Measurements from ENCODE around the gene MET. TPM values are rescaled to one million over a fixed set of nuclear protein-coding genes. Genes with fewer than 3 reads are reported as not detected.

Gene MET
- total and polyA plus RNA-seq, 9 donors = 1.3 to 33.9 (median 5.8) TPM

DNA sequence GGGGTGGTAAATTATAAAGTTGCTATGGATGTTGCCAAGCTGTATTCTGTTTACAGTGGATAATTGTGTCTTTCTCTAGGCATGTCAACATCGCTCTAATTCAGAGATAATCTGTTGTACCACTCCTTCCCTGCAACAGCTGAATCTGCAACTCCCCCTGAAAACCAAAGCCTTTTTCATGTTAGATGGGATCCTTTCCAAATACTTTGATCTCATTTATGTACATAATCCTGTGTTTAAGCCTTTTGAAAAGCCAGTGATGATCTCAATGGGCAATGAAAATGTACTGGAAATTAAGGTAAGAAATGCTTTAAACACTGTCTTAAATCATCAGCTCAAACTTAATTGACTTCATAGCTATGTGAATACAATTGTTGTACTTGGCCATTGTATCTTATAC is 91.0 kb downstream of the MET start:
- no peak overlapping the region for H3K4me3 ChIP-seq
- no peak for TF ChIP-seq EP300 (IDR thresholded peaks at IDR 0.05)
- TF ChIP-seq, protein P1, sequence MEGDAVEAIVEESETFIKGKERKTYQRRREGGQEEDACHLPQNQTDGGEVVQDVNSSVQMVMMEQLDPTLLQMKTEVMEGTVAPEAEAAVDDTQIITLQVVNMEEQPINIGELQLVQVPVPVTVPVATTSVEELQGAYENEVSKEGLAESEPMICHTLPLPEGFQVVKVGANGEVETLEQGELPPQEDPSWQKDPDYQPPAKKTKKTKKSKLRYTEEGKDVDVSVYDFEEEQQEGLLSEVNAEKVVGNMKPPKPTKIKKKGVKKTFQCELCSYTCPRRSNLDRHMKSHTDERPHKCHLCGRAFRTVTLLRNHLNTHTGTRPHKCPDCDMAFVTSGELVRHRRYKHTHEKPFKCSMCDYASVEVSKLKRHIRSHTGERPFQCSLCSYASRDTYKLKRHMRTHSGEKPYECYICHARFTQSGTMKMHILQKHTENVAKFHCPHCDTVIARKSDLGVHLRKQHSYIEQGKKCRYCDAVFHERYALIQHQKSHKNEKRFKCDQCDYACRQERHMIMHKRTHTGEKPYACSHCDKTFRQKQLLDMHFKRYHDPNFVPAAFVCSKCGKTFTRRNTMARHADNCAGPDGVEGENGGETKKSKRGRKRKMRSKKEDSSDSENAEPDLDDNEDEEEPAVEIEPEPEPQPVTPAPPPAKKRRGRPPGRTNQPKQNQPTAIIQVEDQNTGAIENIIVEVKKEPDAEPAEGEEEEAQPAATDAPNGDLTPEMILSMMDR (IDR thresholded peaks at IDR 0.05) = no peak
- no peak for DNase-seq
- no peaks in the 10 kb centered on the region for H3K36me3 ChIP-seq
- intact Hi-C loops (cut with DNase I) = no loop called here
- no peaks in the 10 kb centered on the region for H3K4me1 ChIP-seq (ENCODE audit: insufficient read depth)
- WGBS, 3 donors = 35 to 51% (median 48%) methylated on average over 1 of the region's 1 CpG
- H3K27ac ChIP-seq = no peak overlapping the region
- H3K27me3 ChIP-seq = no peaks in the 10 kb centered on the region
- no peaks in the 10 kb centered on the region for H3K9me3 ChIP-seq

DNA sequence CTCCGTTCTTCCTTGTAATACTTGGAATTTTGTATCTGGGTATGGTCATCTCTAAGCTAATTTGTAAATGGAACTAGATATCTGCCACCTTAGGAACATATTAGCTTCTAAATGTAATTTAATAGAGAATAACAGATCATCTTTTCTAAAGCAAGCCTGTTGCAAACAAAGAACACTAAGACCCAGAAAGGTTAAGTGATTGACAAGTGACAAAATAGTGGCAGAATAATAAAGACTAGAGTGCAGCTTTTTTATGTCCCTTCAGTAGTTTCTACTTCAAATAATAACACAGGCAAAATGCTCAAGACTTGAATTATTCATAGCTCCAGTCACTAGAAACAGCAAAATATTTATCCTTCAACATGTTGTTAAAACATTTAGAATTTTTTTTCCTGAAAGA is 91.7 kb downstream of the MET start:
- no peak overlapping the region for H3K27ac ChIP-seq
- no peak overlapping the region for H3K4me3 ChIP-seq
- no peak for DNase-seq
- intact Hi-C loops (cut with DNase I) = no loop called here
- H3K9me3 ChIP-seq = no peaks in the 10 kb centered on the region
- no peaks in the 10 kb centered on the region for H3K27me3 ChIP-seq
- WGBS, 3 donors = 48 to 58% (median 57%) methylated on average over 1 of the region's 1 CpG
- H3K4me1 ChIP-seq (ENCODE audit: insufficient read depth) = no peaks in the 10 kb centered on the region
- H3K36me3 ChIP-seq = no peaks in the 10 kb centered on the region
- TF ChIP-seq POLR2A (IDR thresholded peaks at IDR 0.05) = no peak
- TF ChIP-seq, protein P1 (IDR thresholded peaks at IDR 0.05) = no peak

DNA sequence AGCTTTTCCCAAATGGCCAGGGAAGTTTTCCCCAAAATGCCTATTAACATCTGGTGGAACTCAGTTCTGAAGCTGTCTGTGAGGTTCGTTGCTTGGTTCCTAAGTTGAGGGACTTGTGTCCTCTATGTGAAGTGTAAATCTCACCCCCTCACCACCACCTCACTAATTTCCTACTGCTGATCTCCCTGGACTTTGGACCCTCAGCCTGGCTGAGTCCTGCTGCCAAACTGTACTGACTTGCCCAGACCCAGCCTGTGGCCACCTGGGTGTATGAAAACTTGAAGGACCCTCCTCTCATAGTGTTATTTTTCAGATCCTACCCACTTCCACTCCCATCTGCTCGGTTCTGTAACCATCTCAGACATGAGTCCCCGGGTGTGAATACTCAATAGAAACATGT is 94.9 kb downstream of the MET start:
- intact Hi-C loops (cut with DNase I) = no loop called here
- no peaks in the 10 kb centered on the region for H3K4me1 ChIP-seq (ENCODE audit: insufficient read depth)
- H3K27ac ChIP-seq = no peak overlapping the region
- DNase-seq = no peak
- no peak overlapping the region for H3K4me3 ChIP-seq
- TF ChIP-seq POLR2A (IDR thresholded peaks at IDR 0.05) = no peak
- TF ChIP-seq EP300 (IDR thresholded peaks at IDR 0.05) = no peak
- TF ChIP-seq, protein P1 (IDR thresholded peaks at IDR 0.05) = no peak
- 77 to 82% (median 78%) methylated on average over 3 of the region's 3 CpGs for WGBS, 3 donors
- no peaks in the 10 kb centered on the region for H3K9me3 ChIP-seq
- no peaks in the 10 kb centered on the region for H3K36me3 ChIP-seq
- no peaks in the 10 kb centered on the region for H3K27me3 ChIP-seq

DNA sequence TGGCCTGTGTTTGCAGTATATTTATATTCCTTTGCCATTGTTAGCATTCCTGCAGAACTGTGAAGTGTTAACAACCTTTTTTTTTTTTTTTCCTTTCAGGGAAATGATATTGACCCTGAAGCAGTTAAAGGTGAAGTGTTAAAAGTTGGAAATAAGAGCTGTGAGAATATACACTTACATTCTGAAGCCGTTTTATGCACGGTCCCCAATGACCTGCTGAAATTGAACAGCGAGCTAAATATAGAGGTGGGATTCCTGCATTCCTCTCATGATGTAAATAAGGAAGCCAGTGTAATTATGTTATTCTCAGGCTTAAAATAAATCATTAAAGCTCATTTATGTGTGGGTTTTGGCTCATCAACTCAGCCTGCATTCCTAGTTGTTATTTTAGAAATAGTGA is 97.5 kb downstream of the MET start:
- Histone ChIP-seq H3K27ac (no peak overlapping the region), H3K4me1 (ENCODE audit: insufficient read depth) (no peaks in the 10 kb centered on the region), H3K9me3 (no peaks in the 10 kb centered on the region), H3K27me3 (no peaks in the 10 kb centered on the region), H3K36me3 (no peaks in the 10 kb centered on the region), H3K4me3 (no peak overlapping the region)
- TF ChIP-seq, protein P1 (IDR thresholded peaks at IDR 0.05) = no peak
- TF ChIP-seq POLR2A (IDR thresholded peaks at IDR 0.05) = no peak
- TF ChIP-seq EP300 (IDR thresholded peaks at IDR 0.05) = no peak
- intact Hi-C loops (cut with DNase I) = no loop called here
- 11 to 20% (median 15%) methylated on average over 3 of the region's 3 CpGs for WGBS, 3 donors
- no peak for DNase-seq

DNA sequence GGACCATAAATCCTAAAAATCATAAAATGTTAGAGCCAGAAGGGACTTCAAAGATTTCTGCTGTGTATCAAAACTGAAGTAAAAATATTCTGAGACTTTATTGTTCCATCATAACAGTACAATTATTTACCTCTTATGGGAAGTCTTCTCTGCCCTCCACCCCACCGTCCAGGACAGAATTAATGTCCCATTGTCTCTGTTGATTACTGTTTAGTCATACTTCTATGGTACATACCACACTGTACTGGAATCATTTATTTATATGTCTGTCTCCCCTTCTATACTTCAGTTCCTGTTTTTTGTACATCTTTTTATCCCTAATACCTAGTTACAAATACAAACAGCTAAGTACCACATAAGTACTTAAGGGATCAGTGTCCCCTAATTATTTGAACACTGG is 98.9 kb downstream of the MET start:
- no peak for DNase-seq
- 75 to 91% (median 87%) methylated on average over 1 of the region's 1 CpG for WGBS, 3 donors
- Histone ChIP-seq H3K4me1 (ENCODE audit: insufficient read depth) (no peaks in the 10 kb centered on the region), H3K36me3 (no peaks in the 10 kb centered on the region), H3K9me3 (no peaks in the 10 kb centered on the region), H3K4me3 (no peak overlapping the region), H3K27ac (no peak overlapping the region), H3K27me3 (no peaks in the 10 kb centered on the region)
- intact Hi-C loops (cut with DNase I) = no loop called here
- TF ChIP-seq, protein P1 (IDR thresholded peaks at IDR 0.05) = no peak
- TF ChIP-seq POLR2A (IDR thresholded peaks at IDR 0.05) (no peak), EP300 (IDR thresholded peaks at IDR 0.05) (no peak)
